Activated T-cell treated with anti-CD3 and anti-CD28 coated beads for 24 hours (primary cell): ENCODE data around the gene ULBP3.
A peak's percentile ranks its signal among the peaks of the same experiment; 100 is the strongest.
"Not testable (repeated sequence)": the region's sequence is repeated elsewhere in the genome, so short reads cannot be mapped to it uniquely, and the experiment has no call there.

ENCODE experiments used
- DNase-seq: peaks from one replicate; pipeline ENCODE4 v3.0.0-alpha.2; 2020; ENCODE audit warnings: low read depth

The ULBP3 gene

DNA sequence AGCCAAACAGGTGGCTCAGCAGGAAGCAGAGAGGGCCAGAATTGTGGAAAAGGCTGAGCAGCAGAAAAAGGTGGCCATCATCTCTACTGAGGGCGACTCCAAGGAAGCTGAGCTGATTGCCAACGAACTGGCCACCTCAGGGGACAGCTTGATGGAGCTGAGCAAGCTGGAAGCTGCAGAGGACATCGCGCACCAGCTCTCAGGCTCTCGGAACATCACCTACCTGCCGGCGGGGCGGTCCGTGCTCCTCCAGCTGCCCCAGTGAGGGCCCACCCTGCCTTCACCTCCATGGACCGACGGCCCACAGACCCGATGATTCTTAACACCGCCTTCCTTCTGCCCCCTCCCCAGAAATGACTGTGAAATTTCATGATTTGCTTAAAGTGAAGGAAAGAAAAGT lies 25.8 kb downstream of the ULBP3 start:
- no peak for DNase-seq

- DNase-seq, result no peak
These were observed 30.5 kb downstream of the ULBP3 start for GRCh38 chr6:150038202-150039062.

GRCh38 chr6:150037526-150038201 lies 31.3 kb downstream of the ULBP3 start:
- DNase-seq, result no peak

GRCh38 chr6:150036081-150036480 lies 32.8 kb downstream of the ULBP3 start:
- no peak for DNase-seq

GRCh38 chr6:150033207-150033771 lies 35.6 kb downstream of the ULBP3 start:
- DNase-seq, result no peak

DNA sequence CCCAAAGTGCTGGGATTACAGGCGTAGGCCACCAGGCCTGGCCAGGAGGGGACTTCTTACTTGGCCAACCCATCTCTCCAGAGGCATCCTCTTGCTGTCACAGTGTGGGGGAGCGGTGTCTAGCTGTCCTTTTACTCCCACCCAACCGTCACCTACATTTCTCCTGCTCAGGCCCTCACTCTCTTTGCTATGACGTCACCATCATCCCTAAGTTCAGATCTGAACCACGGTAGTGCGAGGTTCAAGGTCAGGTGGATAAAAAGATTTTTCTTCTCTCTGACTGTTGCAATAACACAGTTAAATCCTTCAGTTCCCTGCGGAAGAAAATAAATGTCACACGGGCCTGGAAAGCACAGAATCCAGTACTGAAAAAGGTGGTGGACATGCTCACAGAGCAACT lies 36.3 kb downstream of the ULBP3 start:
- no peak for DNase-seq

- no peak for DNase-seq
These were observed 38.3 kb downstream of the ULBP3 start for GRCh38 chr6:150030611-150031010.

GRCh38 chr6:150029749-150030148 lies 39.2 kb downstream of the ULBP3 start:
- DNase-seq, result no peak

GRCh38 chr6:150029276-150029675 lies 39.6 kb downstream of the ULBP3 start:
- DNase-seq, result no peak

- DNase-seq, result no peak
These were observed 40.1 kb downstream of the ULBP3 start for GRCh38 chr6:150028799-150029198.

DNA sequence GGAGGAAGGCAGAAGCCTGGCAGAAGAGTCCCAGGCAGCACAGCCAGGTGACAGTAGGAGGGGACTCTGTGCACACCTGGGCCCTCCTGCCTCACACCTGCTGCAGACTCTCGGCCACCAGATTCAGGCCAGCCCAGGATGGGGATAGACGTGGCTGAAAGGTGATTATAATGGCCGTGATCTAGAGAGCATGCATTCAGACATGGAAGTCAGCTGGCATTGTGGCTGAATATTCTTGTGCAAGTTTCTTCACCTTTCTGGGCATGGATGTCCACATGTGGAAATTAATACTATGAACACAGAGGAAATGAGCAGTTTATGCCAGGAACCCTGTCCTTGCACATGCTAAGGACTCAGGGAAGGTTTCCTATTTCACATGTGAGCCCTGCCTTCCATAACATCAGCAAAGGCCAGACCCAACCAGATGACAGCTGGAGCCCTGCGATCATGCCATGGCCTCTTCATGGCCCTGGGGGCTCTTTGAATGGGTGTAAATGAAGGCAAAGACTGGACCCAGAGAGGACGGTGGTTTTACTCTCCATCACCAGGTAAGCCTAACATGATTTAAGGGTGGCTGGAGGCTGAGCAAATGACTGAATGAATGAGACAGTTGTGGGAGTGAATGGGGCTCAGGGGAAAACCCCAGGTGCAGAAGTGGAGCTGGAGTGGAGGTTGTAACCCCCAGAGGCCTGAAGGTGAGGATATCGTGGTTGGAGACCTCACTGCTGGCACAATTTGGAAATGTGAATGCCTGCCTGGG lies 40.9 kb downstream of the ULBP3 start:
- DNase-seq, result no peak

- DNase-seq, result no peak
These were observed 41.7 kb downstream of the ULBP3 start for GRCh38 chr6:150026976-150027805.

GRCh38 chr6:150025201-150025917 lies 43.6 kb downstream of the ULBP3 start, which contains the start of gene RAET1L:
Gene RAET1L (minus strand): TSS chr6:150025532. CDS start chr6:150025471, 61 bp downstream.
- DNase-seq, result no peak

DNA sequence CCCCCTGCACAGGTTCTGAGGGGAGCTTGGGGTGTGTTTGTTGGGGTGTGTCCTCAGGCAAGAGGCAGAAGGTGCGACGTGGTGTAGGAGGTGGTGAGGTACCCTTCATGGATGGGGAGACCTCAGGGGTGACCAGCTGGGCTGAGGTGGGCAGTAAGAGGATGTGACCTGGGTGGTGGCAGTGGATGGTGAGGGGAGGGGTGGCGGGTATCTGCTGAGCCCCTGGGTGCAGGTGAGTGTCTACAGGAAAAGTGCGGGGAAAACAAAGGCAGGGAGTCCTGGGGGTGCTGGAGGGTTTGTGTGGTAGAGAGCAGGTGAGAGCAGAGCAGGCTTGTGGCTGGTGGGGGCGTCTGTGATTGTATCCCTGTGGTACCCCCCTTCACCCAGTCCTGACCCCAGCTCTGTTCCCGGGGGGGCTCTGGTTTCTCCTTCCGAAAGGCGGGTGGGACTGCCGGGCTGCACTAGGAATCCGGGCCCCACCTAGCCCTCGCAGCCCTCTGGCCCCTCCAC lies 44.2 kb downstream of the ULBP3 start:
- DNase-seq, result no peak

GRCh38 chr6:150024021-150024420 lies 44.9 kb downstream of the ULBP3 start:
- not testable (repeated sequence) for DNase-seq

GRCh38 chr6:150021870-150022269 lies 47.1 kb downstream of the ULBP3 start:
- DNase-seq, result not testable (repeated sequence)

DNA sequence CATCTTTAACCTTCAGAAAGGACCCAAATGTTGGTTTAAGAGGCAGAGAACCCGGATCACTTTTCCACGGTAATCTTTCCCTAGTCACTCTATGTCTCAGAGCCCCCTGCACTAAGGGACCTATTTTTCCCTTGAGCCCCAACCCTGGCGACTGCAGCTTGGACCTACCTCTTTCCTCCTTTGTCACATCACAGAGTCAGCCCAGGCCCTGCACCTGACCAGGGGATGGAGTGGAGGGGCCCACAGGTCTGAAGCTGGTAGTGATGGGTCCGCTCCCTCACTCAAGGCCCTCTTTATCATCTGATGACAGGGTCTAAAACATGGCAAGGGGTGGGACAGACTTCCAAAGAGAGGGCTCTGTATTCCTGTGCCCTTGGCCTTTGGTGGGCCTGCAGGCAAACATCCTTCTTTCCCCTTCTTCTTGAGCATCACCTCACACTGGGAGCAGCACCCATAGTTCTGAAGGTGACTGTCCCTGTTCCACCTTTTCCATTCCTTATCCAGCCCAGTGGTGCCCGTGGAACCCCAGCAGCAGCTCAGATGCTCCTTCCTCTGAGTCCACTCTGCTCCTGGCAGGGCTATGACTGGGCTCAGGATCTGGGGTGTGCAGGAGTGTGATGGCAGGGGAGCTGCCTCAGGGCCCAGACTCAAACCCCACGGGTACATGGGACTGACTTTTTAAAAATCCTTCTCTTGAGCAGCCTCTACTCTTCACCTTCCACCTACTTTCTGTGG lies 49.9 kb downstream of the ULBP3 start:
- no peak for DNase-seq

DNA sequence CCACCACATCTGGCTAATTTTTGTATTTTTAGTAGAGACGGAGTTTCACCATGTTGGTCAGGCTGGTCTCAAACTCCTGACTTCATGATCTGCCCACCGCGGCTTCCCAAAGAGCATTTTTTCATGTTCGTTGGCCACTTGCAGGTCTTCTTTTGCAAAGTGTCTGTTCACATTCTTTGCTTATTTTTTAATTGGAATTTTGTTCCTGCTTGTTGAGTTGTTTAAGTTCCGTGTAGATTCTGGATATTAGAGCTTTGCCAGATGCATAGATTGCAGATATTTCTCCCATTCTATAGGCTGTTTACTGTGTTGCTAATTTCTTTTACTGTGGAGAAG lies 51.8 kb downstream of the ULBP3 start:
- not testable (repeated sequence) for DNase-seq

DNA sequence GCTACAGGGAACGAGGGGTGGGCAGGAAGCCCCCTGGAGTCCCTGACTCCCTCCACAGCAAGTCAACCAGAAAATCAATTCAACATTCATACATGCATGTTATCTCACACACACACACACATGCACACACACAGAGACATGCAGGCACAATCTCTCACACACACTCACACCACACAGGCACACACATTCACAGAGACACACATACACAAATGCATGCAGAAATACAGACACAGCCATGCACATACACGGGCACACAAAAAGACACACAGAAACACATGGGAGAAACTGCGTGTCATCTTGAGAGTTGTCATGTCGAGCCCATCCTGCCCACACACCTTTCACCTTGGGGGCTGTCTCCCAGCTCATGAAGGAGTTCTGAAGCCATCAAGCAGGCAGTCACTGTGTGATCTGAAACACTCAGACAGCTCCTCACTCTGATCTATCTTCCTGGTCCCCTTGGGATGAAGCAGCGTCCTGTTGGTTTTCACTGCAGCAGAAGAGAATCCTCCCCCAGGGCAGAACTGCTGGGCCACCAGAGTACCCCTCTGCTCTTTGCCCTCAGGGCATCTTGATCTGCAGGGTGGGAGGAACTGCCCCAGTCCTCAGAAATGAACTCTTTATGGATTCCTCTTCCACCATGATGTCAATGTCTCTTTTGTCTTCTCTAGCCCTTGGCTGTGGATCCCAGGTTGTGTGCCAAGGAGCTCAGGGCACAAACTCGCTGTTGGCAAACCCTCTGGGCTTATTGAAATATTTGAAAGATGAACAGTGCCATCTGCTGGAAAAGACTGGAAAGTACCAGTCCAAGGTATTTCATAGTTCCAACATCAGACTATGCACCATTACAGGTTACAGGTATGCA lies 52.4 kb downstream of the ULBP3 start:
- DNase-seq, result peak; percentile 46
